Adipose tissue (tissue), 3 donors: ENCODE measurements around the gene ICA1. TPM values are rescaled to one million over a fixed set of nuclear protein-coding genes. Genes with fewer than 3 reads are reported as not detected.

Experiments
- H3K27ac ChIP-seq: one replicate; pipeline ENCODE4 v1.5.1; 2013; ENCODE audit warnings: low read depth, low read length
- WGBS, 3 donors: extraction: QIAGEN DNeasy Blood & Tissue Kit; methylation state at CpG; one replicate each; pipeline ENCODE4 v1.1.7; 2013; 5-methylcytosine and 5-hydroxymethylcytosine counted together
- polyA plus RNA-seq, 3 donors: library from polyadenylated mRNA; stranded (reverse); fragments of 200-250 nt; gene quantifications; one replicate each; pipeline ENCODE4 v1.2.3, GENCODE V29; 2013
- donor health status: healthy with polysubstance abuse.
- donor health status: Bipolar disorder and iron deficiency.
- donor health status: healthy.

Gene ICA1
- polyA plus RNA-seq, 3 donors, result 17.0 to 53.9 (median 21.6) TPM

DNA sequence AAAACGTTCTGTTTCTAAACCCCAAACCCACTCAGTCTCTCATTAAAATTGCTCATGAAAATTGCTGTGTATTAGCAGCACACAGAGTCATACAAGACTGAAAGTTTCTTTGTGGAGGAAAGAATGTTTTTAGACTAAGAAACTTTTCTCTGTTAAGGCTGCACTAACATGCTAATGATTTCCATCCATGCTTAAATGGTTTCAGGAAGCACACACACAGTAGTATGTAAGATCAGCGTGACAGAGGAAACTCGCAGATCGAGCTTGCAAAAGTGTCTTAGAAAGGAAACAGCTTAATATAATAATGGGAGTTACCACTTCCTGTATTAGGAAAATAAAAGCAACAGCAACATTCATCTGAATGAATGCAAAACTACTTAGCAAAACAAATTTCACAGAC lies 112.7 kb downstream of the ICA1 start:
- WGBS, 3 donors, result 18 to 60% (median 27%) methylated on average over 4 of the region's 4 CpGs
- no peak overlapping the region for H3K27ac ChIP-seq

DNA sequence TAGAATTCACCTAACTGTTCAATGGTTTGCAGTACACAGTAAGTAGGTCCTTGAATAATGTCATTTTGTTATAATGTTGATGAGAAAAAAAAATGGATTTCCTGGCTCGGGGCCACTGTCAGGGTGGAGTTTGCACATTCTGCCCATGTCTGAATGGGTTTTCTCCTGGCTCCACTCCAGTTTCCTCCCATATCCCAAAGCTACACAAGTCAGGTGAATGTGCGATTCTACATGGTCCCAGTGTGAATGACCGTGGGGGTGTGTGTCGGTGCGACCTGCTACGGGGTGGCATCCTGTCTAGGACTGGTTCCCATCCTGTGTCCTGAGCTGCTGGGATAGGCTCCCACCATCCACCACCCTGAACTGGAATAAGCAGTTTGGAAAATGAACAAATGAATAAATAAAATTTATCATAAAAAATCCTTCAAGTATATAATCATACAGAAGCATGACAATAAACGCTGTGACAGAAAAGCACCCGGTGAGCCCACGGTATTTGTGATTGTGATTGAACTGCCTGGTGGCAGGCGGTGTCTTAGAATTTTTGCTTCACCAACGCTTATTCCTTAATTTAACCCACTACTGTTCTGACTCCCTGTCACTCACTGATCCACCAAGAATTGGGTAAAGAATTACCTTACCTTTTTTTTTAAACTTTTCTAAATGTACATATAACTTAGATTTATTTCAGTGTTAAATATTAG lies 114.1 kb downstream of the ICA1 start:
- no peak overlapping the region for H3K27ac ChIP-seq
- 80 to 87% (median 84%) methylated on average over 11 of the region's 11 CpGs for WGBS, 3 donors

DNA sequence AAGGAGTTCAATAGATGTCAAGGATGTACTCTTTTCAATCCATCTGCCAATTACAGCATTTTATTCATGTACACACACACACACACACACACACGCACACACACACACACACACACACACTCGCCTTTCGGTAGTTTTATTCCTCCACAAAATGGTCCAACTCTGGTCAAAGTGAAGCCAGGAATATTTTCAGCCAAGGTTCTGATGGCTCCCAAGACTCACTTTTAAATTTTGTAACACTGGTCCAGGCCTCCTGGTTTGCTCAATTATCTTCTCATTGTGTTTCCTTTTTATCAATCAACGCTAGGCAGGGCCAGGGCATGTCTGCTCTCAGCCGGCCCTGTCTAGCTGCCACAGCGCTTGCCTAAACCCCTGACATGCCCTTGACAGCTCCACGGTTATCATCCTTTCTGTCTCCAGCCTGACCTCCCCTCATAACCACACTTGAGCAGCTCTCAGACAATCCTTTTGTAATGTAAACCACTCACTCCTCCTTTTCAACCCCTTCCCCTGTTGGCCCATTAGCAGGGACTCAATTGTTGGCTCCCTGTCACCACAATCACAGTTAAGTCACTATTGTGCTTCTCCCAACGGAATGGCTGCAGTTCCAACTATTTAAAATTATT lies 115.1 kb downstream of the ICA1 start:
- H3K27ac ChIP-seq, result no peak overlapping the region
- 51 to 63% (median 53%) methylated on average over 8 of the region's 8 CpGs for WGBS, 3 donors

DNA sequence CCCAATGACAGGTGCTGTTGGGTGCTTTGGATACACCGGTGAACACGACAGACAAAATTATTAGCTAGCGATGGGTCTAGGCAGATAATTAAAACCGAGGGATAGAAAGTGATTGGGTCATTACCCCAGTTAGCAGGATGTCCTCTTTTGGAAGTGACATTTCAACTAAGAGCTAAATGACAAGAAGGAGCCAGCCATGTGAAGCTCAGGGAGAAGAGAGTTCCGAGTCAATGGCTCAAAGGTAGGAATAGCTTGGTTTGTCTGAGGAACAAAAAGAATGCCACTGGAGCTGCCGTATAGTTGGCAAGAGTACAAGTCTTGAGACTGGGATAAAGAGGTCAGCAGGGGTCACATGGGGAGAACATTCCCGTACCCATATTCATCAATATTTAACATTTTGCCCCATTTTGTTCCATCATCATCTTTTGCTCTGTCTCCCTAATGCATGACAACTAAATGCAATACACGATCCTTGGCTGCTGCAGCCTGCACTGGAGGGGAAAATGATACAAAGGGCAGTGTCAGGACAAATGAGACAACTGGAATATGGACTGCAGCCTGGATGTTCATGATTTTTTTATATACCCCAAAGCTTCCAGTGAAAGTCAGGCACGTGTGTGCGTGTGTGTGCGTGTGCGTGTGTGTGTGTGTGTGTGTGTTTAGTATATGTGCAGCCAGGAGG lies 115.7 kb downstream of the ICA1 start:
- H3K27ac ChIP-seq, result no peak overlapping the region
- WGBS, 3 donors, result 69 to 73% (median 69%) methylated on average over 12 of the region's 12 CpGs

DNA sequence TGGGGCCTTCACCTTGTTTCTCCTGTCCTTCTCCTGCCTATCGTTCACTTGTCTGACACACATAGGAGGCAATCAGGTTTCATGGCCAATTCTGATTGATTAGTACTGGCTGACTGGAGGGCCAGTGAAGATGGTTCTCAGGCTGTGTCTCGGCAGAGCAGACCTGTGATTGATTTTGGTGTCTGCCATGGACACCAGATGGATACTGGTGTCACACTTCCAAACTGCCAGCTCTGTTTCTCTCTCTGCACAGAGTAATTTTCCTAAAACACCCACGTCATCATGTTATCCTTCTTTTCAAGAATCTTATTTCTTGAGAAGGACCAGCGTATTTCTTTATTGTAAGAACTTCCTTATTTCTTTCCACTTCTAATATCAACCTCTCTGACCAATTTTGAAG lies 117.1 kb downstream of the ICA1 start:
- no peak overlapping the region for H3K27ac ChIP-seq
- WGBS, 3 donors, result 75 to 96% (median 95%) methylated on average over 4 of the region's 4 CpGs

DNA sequence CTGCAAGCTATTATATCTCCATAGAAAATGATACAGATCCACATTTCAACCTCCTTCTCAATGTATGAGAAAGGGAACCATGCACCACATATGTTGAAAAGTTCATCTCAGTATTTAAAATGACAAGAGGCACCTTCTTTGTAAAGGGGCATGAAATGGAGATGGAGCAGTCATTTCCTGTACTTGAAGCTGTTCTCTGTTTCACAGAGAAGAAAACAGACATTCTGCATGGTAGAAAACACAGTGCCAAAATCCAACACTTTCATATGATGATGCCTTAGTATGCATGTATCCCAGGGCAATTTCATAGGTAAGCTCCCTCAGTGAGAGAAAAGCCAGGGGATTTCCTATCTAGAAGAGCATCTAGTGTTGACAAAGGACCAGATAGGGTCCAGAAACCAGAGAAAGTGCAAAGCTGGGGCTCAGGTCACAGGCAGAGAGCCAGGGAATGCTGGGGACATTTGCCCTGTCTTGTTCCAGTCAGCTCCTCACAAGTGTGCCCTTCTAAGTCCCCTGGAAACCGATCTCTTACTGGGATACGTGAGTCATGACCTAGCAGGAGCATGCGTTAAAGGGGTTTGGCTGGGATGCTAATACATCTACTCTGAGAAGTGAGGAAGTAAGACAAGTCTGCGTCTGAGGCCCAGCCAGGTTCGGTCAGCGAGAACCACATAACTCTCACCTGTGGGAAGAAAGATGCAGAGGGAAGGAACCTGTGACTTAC lies 118.7 kb downstream of the ICA1 start:
- H3K27ac ChIP-seq, result no peak overlapping the region
- 76 to 91% (median 79%) methylated on average over 6 of the region's 6 CpGs for WGBS, 3 donors

DNA sequence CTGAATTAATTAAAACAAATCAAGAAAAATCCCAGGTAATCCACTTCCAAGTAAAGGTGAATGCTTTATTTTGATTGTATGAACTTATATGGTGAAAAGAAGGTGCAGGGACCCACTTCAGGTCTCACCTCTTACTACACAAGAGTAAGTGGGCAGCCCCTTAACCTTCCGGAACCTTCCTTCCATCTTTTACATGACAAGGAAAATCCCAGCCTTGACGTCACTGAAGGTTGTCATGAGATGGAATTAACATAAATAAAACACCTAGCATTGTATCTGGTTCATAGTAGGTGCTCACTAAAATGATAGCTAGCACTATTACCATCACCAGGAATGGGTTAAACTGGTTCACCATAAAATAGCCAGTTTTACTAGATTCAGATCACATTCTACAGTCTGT lies 119.5 kb downstream of the ICA1 start:
- no peak overlapping the region for H3K27ac ChIP-seq
- WGBS, 3 donors, result 92 to 99% (median 96%) methylated on average over 2 of the region's 2 CpGs

DNA sequence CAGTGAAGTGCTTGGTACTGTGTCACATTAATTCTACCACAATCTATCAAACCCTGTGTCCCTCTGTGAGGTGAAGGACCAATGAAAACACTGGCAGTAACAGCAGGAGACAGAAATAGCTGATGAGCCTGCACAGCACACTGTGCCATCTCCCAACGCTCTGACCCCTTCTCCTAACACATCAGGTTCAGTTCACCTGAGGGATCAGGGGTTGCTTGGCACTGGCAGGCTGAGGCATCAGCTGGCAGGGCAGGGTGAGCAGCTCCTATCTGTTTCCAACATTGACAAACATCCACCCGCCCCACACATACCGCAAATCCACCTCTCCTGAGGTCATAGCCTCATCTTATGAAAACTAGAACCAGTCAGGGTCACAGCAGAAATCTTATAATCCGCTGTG lies 120.9 kb downstream of the ICA1 start:
- H3K27ac ChIP-seq, result no peak overlapping the region
- WGBS, 3 donors, result 90 to 99% (median 96%) methylated on average over 4 of the region's 4 CpGs

DNA sequence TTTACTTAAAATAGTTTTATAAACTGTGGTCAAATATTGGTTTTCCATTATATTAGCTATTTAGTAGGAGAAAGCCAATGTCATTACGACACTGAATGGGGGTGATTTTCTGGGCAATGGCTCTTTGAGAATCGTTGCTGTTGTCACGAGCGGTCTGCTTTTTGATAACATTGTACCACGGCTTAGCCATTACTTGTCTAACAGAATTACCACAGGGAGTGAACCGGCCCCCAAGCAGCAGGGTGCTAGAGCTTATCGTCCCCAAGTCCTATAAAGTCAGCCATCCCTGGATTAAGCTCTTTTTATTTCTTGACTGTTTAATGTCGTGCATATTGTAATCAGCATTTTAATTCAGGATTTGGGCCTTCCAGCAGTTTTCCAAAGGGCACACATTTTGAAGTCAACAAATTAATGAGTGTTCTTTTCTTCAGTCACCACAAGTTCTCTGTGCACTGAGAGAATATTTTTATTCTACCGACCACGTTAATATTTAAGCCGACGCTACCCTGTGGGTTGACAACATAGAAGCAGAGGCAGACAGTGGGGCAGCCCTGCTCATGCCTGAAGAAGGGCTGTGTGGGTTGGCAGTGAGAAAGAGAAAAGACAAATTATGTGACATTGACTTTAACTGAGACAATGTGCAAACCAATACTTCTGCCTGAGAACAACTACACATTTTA lies 125.8 kb downstream of the ICA1 start:
- WGBS, 3 donors, result 87 to 96% (median 96%) methylated on average over 12 of the region's 12 CpGs
- H3K27ac ChIP-seq, result no peak overlapping the region

DNA sequence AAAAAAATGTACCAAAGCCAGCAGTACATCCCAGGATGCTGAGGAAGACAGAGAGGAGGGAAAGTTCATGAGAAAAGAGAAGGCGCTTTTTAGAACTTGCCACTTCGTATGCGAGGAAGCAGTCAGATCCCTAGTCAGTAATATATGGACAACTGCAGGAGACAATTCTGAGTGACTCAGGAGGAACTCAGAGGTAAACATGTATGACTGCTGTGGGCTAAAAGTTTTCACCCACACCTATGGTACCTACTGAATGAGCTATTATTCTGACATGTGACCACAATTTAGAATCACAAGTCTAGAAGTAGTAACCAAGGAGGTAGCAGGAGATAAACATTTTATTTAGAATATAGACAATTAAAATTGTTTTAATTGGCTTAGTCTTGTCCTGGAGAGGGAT lies 126.5 kb downstream of the ICA1 start:
- 94 to 99% (median 96%) methylated on average over 3 of the region's 3 CpGs for WGBS, 3 donors
- H3K27ac ChIP-seq, result no peak overlapping the region

DNA sequence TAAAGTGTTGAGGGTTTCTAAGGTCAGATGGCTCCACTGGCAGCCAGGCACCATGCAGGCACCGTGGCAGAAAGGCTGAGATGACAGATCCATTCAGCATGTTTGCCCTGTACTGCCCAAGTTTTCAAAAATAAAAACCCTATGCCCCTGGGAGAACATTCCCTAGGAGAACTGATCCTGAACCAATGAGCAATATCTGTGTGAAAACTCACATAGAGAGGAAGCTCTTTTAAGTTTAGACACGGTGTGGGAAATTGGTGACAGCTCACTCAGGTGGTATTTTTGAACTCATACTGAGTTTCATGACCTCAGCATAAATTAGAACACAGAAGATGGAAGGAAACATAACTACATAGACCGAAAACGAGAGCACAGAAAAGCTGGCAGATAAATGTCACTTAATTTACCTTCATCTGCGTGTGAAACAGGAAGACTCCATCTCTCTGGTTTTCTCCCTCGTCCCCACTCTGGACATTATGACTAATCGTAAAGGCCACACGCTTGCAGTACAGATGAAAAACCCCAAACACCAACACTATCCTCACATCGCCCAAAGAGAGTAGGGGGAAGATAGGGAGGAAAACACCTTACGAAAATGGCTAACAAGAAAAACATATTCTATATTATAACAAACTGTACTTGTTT lies 127.8 kb downstream of the ICA1 start:
- WGBS, 3 donors, result 73 to 82% (median 74%) methylated on average over 10 of the region's 10 CpGs
- no peak overlapping the region for H3K27ac ChIP-seq

DNA sequence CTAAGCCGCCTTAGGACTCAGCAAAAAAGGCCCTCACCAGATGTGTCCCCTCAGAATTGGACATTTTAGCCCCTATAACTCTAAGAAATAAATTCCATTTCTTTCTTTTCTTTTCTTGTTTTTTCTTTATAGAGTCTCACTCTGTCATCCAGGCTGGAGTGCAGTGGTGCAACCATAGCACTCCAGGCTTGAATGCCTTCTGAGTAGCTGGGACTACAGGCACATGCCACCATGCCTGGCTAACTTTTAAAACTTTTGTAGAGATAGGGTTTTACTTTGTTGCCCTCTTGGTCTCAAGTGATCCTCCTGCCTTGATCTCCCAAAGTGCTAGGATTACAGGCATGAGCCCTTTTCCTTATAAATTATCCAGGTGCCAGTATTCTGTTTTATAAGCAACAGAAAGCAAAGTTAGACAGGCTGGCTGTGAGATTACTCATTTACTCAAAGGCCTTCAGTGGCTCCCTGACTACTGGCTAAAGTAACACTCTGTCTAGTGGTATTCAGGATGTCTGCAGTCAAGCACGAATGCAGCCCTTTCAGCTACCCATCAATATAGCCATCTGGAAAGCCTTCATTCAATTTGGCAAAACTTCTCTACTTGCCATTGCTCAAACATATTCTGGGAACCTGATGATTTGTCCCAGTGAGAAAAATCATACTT lies 128.6 kb downstream of the ICA1 start:
- WGBS, 3 donors, result 88 to 95% (median 92%) methylated on average over 2 of the region's 2 CpGs
- H3K27ac ChIP-seq, result no peak overlapping the region

DNA sequence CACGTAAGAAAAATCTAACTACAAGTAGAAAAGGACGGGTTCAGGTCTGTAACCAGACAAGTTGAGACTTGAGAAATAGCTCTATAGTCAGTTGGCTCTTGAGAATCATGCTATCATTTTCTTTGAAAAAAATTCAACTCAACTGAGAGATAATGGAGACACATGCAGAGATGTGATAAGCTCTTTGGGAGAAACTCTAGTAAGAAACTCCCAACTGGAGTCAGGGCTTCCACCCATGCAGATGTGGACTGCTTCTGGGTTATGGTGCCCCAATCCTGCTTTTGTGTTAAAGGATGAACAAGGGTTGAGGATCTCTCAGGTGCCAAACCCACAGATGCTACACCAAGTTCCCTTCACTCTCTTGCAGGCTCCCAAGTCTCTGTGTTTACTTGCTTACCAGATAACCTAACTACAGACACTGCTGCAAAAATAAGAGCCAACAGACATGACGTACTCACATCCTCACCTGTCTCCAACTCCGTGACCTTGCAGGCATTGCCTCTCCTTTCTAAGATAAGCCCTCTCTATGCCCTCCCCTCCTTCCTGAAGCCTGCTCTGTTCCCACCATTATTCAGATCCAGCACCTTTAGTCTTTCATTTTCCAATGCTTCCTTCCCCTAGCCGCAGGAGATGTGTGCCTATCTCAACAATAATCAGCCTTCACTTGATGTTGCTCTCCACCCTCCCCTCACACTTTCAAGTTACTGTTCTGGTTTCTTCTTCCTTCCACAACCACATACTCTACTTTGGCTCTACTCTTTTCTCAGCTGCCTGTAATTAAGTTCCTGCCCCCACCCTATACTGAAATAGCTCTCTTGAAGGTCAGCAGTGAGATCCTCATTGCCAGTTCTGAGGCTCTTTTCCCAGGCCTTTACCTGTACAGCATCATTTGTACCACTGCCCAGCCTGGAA lies 130.0 kb downstream of the ICA1 start:
- H3K27ac ChIP-seq, result no peak overlapping the region
- 75 to 82% (median 77%) methylated on average over 5 of the region's 5 CpGs for WGBS, 3 donors

DNA sequence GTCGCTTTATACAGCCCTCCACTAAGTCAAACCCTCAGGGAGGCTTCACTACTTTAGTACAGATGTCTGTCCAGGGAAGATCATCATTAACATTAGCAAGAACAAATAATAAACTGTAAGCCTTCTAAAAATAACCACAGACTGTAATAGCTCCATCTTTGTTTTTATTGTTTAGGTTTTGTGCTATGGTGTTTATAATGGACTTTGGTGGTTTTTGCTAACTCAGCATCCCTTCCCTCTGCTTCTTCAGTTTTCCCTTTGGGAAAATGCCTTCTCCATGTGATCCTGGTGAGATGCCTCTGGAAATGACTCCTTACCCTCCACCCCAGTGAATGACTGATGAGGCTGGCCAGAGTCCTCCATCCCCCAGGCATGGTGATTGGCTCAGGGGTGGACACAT lies 131.3 kb downstream of the ICA1 start:
- 92 to 100% (median 96%) methylated on average over 1 of the region's 1 CpG for WGBS, 3 donors

DNA sequence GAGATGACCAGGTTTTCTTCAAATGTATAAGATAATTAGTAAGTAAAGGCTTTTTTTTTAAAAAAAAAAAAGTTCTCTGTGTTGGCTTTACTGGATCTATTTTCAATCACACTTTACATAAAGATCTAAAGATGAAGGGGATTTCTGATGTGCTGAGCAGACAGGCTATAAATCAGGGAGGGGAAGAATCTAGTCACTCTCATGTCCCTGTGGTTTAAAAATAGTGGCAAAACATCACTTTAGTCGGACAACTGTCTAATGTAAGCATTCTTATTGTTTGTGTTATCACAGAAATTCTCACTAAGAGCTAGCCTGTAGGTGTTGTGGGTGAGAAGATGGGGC lies 132.7 kb downstream of the ICA1 start:
- WGBS, 3 donors, result 79 to 90% (median 80%) methylated on average over 1 of the region's 1 CpG
- H3K27ac ChIP-seq, result no peak overlapping the region

More for the DNA sequence above, 131.3 kb downstream of the ICA1 start:
- no peak overlapping the region for H3K27ac ChIP-seq

DNA sequence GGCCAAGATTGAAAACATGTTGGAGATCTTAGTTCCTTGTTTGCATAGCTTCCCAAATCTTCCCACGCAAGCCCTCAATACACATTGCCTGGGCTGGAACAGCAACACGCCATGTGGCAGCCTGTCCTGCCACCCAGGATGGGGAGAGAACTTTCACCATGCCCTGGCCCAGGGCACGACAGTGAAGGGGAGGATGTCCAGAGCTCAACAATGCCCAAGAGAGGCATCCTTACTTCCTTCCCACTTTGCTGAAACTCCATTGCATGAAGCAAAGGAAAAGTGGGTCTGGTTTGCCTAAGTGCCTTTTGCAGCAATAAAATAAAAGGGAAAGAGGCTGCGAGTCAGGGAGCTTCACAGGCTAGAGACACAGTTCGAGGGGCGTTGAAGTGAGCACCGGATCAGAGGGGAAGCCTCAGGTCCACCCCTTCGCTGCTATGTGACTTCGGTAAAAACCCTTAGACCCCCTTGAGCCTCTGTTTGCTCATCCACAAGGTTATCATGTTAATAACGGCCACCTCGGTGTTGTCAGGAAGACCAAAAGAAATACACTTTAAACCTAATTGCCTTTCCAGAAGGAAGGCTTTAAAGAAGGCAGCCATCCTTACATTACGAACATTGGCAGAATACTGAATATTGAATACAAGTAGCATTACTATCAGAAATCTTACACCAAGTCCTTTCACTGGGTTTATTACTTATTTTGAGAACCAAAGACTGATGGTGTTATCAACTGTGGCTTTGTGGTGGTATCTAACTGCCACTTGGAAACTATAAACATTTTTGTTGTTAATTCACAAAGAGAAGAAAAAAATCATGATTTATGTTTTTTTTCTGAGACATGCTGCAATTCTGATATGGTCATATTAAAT lies 133.3 kb downstream of the ICA1 start:
- 77 to 80% (median 78%) methylated on average over 12 of the region's 12 CpGs for WGBS, 3 donors
- H3K27ac ChIP-seq, result no peak overlapping the region
